PC-9 (cell line): ENCODE data around the gene ALPK1. TPM values are rescaled to one million over a fixed set of nuclear protein-coding genes. Genes with fewer than 3 reads are reported as not detected.

Experiments used
- BruUV-seq: library from RNA; stranded (reverse); fragments of 400-500 nt; replicated peaks from 2 replicates; lab custom pipeline; 2021; lab: Mats Ljungman, UMichigan
- CTCF ChIA-PET: fragments of 300-600 bp; sonication (Branson Sonifier 250); formaldehyde crosslinking; loops from one replicate; lab custom pipeline; 2022; ENCODE audit warnings: antibody characterized with exemption; lab: Charles Lee
- POLR2A ChIA-PET: fragments of 300-600 bp; sonication (Branson Sonifier 250); formaldehyde crosslinking; loops from one replicate; lab custom pipeline; 2022; ENCODE audit warnings: antibody characterized with exemption; ENCODE audit not compliant: unreplicated experiment; lab: Charles Lee
- DNase-seq, 2 experiments: peaks; one replicate each; pipeline versions ENCODE4 v3.0.0 to v3.0.0-alpha.2; 2015 to 2022; ENCODE audit warnings: mixed read lengths in 1 of 2
- H2AFZ ChIP-seq: fragments of 200-600 bp; sonication (generic); 2 replicates; pipeline ENCODE4 v1.8.1; 2017; ENCODE audit warnings: antibody characterized with exemption
- H3F3A ChIP-seq: fragments of 200-600 bp; sonication (generic); 2 replicates; pipeline ENCODE4 v1.8.1; 2017; ENCODE audit warnings: antibody characterized with exemption, mild to moderate bottlenecking, low read depth; ENCODE audit not compliant: insufficient read depth
- H3K27ac ChIP-seq: fragments of 200-600 bp; sonication (generic); 2 replicates; pipeline ENCODE4 v1.6.1; 2016; ENCODE audit warnings: mixed run types
- H3K27me3 ChIP-seq: fragments of 200-600 bp; sonication (generic); 2 replicates; pipeline ENCODE4 v1.6.1; 2016; ENCODE audit warnings: low read depth, mixed run types; ENCODE audit not compliant: insufficient read depth
- H3K36me3 ChIP-seq: fragments of 200-600 bp; sonication (generic); 2 replicates; pipeline ENCODE4 v1.6.1; 2016; ENCODE audit warnings: low read depth, mixed run types
- H3K4me1 ChIP-seq: fragments of 200-600 bp; sonication (generic); replicated peaks from 2 replicates; pipeline ENCODE4 v1.6.1; 2016; ENCODE audit warnings: mixed run types; ENCODE audit not compliant: insufficient read depth
- H3K4me2 ChIP-seq: fragments of 200-600 bp; sonication (generic); 2 replicates; pipeline ENCODE4 v1.6.1; 2017; ENCODE audit warnings: mixed run types
- H3K4me3 ChIP-seq: fragments of 200-600 bp; sonication (generic); 2 replicates; pipeline ENCODE4 v1.6.1; 2016; ENCODE audit warnings: mixed run types
- H3K79me2 ChIP-seq: fragments of 200-600 bp; sonication (generic); 2 replicates; pipeline ENCODE4 v1.6.1; 2017; ENCODE audit warnings: low read depth, mixed run types
- H3K9me2 ChIP-seq: fragments of 200-600 bp; sonication (generic); 2 replicates; pipeline ENCODE4 v1.8.1; 2017; ENCODE audit warnings: mild to moderate bottlenecking; ENCODE audit not compliant: insufficient read depth
- H3K9me3 ChIP-seq: fragments of 200-600 bp; sonication (generic); 2 replicates; pipeline ENCODE4 v1.8.1; 2016; ENCODE audit warnings: low read depth; ENCODE audit not compliant: insufficient read depth
- H4K20me1 ChIP-seq: fragments of 200-600 bp; sonication (generic); 2 replicates; pipeline ENCODE4 v1.8.1; 2017; ENCODE audit not compliant: insufficient read depth
- EZH2 ChIP-seq: fragments of 200-600 bp; sonication (generic); IDR thresholded peaks from 2 replicates; pipeline ENCODE4 v1.8.0; 2017; ENCODE audit warnings: antibody characterized with exemption, low read depth
- intact Hi-C: fragments of 100-400 bp; cut with micrococcal nuclease; formaldehyde crosslinking; loops from one replicate; pipeline ENCODE4 v1.10.0; 2022; ENCODE audit not compliant: unreplicated experiment
- total RNA-seq: library from RNA; stranded (reverse); gene quantifications from 2 replicates; pipeline ENCODE4 v1.2.3, GENCODE V29; 2021
- TF ChIP-seq, protein P1 (sequence below): fragments of 200-600 bp; sonication (generic); conservative IDR thresholded peaks from 2 replicates; pipeline ENCODE4 v1.6.1; 2017; ENCODE audit warnings: mixed run types, antibody characterized with exemption, mild to moderate bottlenecking, moderate library complexity

The ALPK1 gene
- total RNA-seq, 1 experiment from 2014 or later = 35.4 TPM

DNA sequence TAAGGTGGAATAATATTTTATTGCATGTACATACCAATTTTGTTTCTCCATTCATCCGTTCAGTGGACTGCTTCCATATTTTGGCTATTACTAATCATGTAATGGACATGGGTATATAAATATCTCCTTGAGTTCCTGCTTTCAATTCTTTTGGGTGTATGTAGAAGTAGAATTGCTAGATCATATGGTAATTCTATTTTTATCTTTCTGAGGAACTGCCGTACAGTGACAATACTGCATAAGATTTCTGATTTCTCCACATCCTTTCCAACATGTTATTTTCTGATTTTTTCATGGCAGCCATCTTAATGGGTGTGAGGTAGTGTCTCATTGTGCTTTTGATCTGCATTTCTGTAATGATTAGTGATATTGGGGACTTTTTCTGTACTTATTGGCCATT, 19.2 kb downstream of the ALPK1 start:
- Histone ChIP-seq H4K20me1 (no peaks in the 10 kb centered on the region; the same call in 1 of the 2 replicates), H3K4me1 (no peaks in the 10 kb centered on the region), H3K4me2 (no peak overlapping the region), H3K27me3 (no peaks in the 10 kb centered on the region), H2AFZ (no peak overlapping the region), H3K36me3 (no peaks in the 10 kb centered on the region), H3K9me3 (no peaks in the 10 kb centered on the region), H3K79me2 (no peaks in the 10 kb centered on the region), H3K9me2 (no peaks in the 10 kb centered on the region), H3K4me3 (no peak overlapping the region), H3F3A (no peaks in the 10 kb centered on the region), H3K27ac (no peak overlapping the region)
- TF ChIP-seq EZH2 = no peak
- ChIA-PET POLR2A (no interaction called here), CTCF (interaction anchor here (0.7 kb wide), 1 partner anchor 320 kb away, joined by 5 read pairs; no protein-coding TSS in a partner anchor)
- intact Hi-C loops = no loop called here
- no peak for DNase-seq
- BruUV-seq = no TSS peak

DNA sequence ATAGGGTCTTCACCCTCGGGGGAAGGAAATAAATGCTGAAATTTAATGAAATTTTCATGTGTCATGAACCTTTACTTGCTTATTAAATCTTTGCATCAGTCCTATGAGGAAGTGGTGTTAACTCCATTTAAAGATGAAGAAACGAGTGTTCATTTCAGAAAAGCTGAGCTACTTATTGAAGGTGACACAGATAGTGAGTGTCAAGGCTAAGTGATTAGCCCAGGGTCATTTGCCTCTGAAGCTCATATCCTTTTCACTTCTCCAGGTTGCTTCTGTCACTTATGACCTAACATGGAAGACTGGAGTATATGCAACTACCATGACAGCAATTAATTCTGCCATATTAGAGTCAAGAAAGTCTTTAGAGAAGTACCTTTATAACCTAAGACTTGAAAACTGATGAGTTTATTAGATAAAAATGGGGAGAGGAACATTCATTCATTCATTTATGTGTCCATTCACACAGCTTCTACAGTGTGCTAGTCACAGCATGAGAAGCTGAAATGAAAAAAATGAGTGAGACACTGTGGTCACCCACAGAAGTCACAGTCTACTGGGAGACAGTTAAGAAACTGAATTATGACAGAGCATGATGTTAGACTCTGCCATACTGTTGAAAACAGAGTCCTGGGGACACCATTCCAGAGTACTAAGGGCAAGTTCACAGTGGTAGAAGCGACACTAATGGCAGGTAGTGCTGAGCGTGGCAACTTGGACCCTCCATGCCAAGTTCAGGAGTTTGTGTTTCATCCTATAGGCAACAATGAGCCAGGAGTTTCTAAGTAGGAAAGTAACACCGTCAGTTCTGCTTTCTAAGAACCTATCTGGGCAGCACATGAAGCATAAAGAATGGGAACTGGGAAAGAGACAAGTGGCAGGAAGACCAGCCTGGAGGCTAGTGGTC, 21.3 kb downstream of the ALPK1 start:
- H3K9me2 ChIP-seq = no peaks in the 10 kb centered on the region
- H4K20me1 ChIP-seq = no peaks in the 10 kb centered on the region; the same call in 1 of the 2 replicates
- ChIA-PET CTCF (no interaction called here), POLR2A (no interaction called here)
- no peak for DNase-seq
- BruUV-seq = no TSS peak
- no peak for TF ChIP-seq EZH2
- TF ChIP-seq, protein P1, sequence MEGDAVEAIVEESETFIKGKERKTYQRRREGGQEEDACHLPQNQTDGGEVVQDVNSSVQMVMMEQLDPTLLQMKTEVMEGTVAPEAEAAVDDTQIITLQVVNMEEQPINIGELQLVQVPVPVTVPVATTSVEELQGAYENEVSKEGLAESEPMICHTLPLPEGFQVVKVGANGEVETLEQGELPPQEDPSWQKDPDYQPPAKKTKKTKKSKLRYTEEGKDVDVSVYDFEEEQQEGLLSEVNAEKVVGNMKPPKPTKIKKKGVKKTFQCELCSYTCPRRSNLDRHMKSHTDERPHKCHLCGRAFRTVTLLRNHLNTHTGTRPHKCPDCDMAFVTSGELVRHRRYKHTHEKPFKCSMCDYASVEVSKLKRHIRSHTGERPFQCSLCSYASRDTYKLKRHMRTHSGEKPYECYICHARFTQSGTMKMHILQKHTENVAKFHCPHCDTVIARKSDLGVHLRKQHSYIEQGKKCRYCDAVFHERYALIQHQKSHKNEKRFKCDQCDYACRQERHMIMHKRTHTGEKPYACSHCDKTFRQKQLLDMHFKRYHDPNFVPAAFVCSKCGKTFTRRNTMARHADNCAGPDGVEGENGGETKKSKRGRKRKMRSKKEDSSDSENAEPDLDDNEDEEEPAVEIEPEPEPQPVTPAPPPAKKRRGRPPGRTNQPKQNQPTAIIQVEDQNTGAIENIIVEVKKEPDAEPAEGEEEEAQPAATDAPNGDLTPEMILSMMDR = no peak
- H3K4me1 ChIP-seq = no peaks in the 10 kb centered on the region
- H3K4me3 ChIP-seq = no peak overlapping the region
- no peaks in the 10 kb centered on the region for H3K36me3 ChIP-seq
- H3K27me3 ChIP-seq = no peaks in the 10 kb centered on the region
- no peak overlapping the region for H2AFZ ChIP-seq
- H3F3A ChIP-seq = no peaks in the 10 kb centered on the region
- no peaks in the 10 kb centered on the region for H3K79me2 ChIP-seq
- intact Hi-C loops = no loop called here
- no peak overlapping the region for H3K4me2 ChIP-seq
- no peaks in the 10 kb centered on the region for H3K9me3 ChIP-seq
- H3K27ac ChIP-seq = no peak overlapping the region

DNA sequence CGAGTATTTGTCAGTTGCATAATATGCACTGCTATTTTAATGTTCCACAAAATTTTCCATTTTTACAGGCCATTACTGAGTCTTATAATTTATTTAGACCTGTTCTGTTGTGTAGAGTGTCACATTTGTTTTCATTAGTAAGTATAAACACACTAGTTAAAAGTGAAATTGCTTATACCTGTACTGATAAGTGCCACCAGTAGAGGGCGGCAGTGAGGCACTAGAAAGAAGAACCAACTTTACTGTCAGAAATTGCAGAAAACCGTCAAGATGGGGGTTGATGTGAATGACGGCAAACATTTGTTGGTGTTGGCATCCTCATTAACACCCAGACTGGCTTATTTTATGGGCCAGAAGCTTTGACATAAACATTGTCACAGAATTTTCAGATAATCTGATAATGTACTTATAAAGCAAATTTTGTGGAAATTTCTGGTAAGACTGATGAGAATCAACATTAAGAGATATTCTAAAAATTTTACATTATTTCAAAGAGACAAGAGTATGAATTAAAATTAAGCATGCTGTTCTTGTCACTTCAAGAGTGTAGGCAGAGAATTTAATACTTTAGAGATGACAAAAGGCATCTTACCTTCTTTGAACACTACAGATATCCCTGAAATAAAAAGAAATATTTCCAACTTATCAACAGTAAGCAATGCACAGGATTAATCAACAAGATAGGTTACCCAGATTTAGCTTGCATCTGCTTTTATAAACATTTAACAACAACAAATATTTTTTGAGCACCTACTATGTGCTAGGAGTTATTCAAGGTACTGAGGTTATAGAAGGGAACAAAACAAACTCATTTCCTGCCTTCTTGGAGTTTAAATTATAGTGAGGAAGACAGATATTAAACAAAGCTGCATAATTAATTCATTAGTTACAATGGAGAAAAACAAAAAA, 24.9 kb downstream of the ALPK1 start:
- intact Hi-C loops = loop anchor here (10.0 kb wide), 2 partner anchors 217 to 443 kb away; no protein-coding TSS in a partner anchor
- no peaks in the 10 kb centered on the region for H3K27me3 ChIP-seq
- ChIA-PET POLR2A (no interaction called here), CTCF (interaction anchor here (0.6 kb wide), 4 partner anchors 63 to 856 kb away, joined by 3 to 9 read pairs (median 5); no protein-coding TSS in a partner anchor)
- no peaks in the 10 kb centered on the region for H3K4me1 ChIP-seq
- DNase-seq = peak in 1 of 2 experiments; percentile 25
- H3K9me2 ChIP-seq = no peaks in the 10 kb centered on the region
- H3K79me2 ChIP-seq = no peaks in the 10 kb centered on the region
- H3K4me3 ChIP-seq = no peak overlapping the region
- no TSS peak for BruUV-seq
- H3K4me2 ChIP-seq = no peak overlapping the region
- no peak overlapping the region for H2AFZ ChIP-seq
- no peaks in the 10 kb centered on the region for H3K36me3 ChIP-seq
- H3K9me3 ChIP-seq = no peaks in the 10 kb centered on the region
- TF ChIP-seq EZH2 = no peak
- TF ChIP-seq, protein P1 = peak; percentile 97
- no peak overlapping the region for H3K27ac ChIP-seq
- H4K20me1 ChIP-seq = no peaks in the 10 kb centered on the region; the same call in 1 of the 2 replicates
- H3F3A ChIP-seq = no peaks in the 10 kb centered on the region
